HFFc6 (cell line): ENCODE results near the gene PCGF5. TPM values are rescaled to one million over a fixed set of nuclear protein-coding genes. Genes with fewer than 3 reads are reported as not detected.

Source experiments
- DNase-seq: peaks from one replicate; pipeline ENCODE4 v3.0.0-alpha.2; 2018
- H3K27ac Mint-ChIP-seq: 2 replicates; pipeline ENCODE4 v1.8.0; 2020; ENCODE audit warnings: mild to moderate bottlenecking, mixed read lengths
- H3K27me3 Mint-ChIP-seq: 2 replicates; pipeline ENCODE4 v1.8.0; 2021; ENCODE audit warnings: mild to moderate bottlenecking, moderate library complexity, mixed read lengths; ENCODE audit not compliant: insufficient read depth
- H3K36me3 Mint-ChIP-seq: 2 replicates; pipeline ENCODE4 v1.8.0; 2021; ENCODE audit warnings: low read depth, mixed read lengths
- H3K4me1 Mint-ChIP-seq: 2 replicates; pipeline ENCODE4 v1.8.0; 2020; ENCODE audit warnings: low read depth, mixed read lengths
- H3K4me3 Mint-ChIP-seq: 2 replicates; pipeline ENCODE4 v1.8.0; 2020; ENCODE audit warnings: mild to moderate bottlenecking, moderate library complexity, mixed read lengths
- H3K9me3 Mint-ChIP-seq: 2 replicates; pipeline ENCODE4 v1.8.0; 2020; ENCODE audit warnings: mild to moderate bottlenecking, mixed read lengths
- total RNA-seq, 6 experiments: library from RNA; stranded (reverse); fragmentation: NEBNext Ultra II Directional; extraction: Animal tissue kit (Norgen Biotek cat#: 25700); gene quantifications; 2 replicates in 1 of 6; 3 replicates in 5 of 6; pipeline ENCODE4 v1.2.3, GENCODE V29; 2021
- TF ChIP-seq, protein P1 (sequence below): fragments of 200-600 bp; sonication (generic); IDR thresholded peaks from 2 replicates; pipeline ENCODE4 v1.5.0; 2021; ENCODE audit warnings: antibody characterized with exemption, mild to moderate bottlenecking

The PCGF5 gene
- total RNA-seq, 6 experiments from 2014 or later, result 23.5 to 36.9 (median 29.6) TPM

DNA sequence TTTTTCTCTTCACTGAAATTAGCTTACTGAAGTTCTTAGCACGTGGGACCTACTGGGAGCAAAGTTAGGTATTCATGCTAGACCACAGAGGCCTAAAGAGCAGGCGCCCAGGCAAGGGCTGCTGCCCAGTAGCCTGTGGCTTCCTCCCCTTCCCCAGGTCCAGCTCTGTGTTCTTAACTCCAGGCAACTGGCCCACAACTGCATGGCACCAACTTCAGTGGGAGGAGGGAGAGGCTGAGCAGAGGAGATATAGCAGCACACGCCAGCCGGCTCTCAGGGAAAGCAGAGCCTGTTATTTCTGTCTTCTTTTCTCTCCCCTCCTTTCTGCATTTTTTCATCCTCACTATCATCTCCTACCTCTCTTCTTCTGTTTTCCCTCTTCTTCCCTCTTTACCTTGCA, 67.4 kb downstream of the PCGF5 start:
- no peak for DNase-seq
- TF ChIP-seq, protein P1, sequence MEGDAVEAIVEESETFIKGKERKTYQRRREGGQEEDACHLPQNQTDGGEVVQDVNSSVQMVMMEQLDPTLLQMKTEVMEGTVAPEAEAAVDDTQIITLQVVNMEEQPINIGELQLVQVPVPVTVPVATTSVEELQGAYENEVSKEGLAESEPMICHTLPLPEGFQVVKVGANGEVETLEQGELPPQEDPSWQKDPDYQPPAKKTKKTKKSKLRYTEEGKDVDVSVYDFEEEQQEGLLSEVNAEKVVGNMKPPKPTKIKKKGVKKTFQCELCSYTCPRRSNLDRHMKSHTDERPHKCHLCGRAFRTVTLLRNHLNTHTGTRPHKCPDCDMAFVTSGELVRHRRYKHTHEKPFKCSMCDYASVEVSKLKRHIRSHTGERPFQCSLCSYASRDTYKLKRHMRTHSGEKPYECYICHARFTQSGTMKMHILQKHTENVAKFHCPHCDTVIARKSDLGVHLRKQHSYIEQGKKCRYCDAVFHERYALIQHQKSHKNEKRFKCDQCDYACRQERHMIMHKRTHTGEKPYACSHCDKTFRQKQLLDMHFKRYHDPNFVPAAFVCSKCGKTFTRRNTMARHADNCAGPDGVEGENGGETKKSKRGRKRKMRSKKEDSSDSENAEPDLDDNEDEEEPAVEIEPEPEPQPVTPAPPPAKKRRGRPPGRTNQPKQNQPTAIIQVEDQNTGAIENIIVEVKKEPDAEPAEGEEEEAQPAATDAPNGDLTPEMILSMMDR, result no peak
- Mint-ChIP-seq H3K4me3 (no peak overlapping the region), H3K4me1 (peaks cover 6% of the 10 kb centered on the region; the same call in 1 of the 2 replicates), H3K27me3 (peaks cover 4% of the 10 kb centered on the region; the same call in 1 of the 2 replicates), H3K36me3 (no peaks in the 10 kb centered on the region), H3K27ac (no peak overlapping the region), H3K9me3 (no peaks in the 10 kb centered on the region)

DNA sequence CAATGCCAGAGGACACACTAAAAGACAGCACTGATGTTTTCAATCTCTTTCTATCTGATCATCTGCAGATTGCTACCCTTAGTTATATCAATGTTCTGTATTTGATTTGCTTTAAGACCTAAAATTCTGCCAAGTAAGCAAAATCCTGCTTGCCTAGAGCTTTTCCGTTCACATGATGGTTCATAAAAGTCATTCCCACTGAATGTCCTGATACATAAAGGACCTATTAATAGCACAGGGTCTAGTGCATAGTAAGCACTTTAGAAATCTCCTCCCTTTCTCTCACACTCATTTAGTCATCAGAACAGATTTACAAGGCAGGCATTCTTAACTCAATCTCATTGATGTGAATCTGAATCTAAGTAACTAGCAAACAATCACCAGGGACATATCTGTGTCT, 68.8 kb downstream of the PCGF5 start:
- no peaks in the 10 kb centered on the region for H3K9me3 Mint-ChIP-seq
- peaks cover 9% of the 10 kb centered on the region for H3K4me1 Mint-ChIP-seq
- DNase-seq, result no peak
- H3K4me3 Mint-ChIP-seq, result no peak overlapping the region
- H3K27me3 Mint-ChIP-seq, result peaks cover 4% of the 10 kb centered on the region; the same call in 1 of the 2 replicates
- no peak overlapping the region for H3K27ac Mint-ChIP-seq
- TF ChIP-seq, protein P1, result no peak
- H3K36me3 Mint-ChIP-seq, result no peaks in the 10 kb centered on the region

DNA sequence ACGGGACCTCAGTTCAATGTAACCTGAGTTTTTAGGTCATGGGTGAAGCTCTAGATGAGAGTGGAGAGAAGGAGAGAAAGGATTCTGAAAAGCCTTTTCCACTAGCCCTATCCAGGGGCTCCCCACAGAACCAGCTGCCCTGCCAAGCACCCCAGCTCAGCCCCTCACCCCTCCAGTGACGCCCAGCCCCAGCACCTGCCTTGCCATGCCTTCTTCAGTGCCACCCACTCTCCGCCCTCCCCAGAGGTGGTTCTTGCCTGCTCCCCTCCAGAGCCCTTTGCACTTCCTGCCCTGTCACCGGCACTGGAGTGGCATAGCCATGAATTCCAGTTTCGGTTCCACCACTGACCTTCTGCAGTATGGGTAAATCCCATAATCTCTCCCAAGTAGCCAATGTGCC, 70.1 kb downstream of the PCGF5 start:
- H3K27ac Mint-ChIP-seq, result no peak overlapping the region
- DNase-seq, result no peak
- TF ChIP-seq, protein P1, result no peak
- peak overlapping the region; percentile 14; the same call in 1 of the 2 replicates for H3K4me3 Mint-ChIP-seq
- H3K27me3 Mint-ChIP-seq, result peaks cover 4% of the 10 kb centered on the region; the same call in 1 of the 2 replicates
- no peaks in the 10 kb centered on the region for H3K36me3 Mint-ChIP-seq
- H3K4me1 Mint-ChIP-seq, result peaks cover 20% of the 10 kb centered on the region
- no peaks in the 10 kb centered on the region for H3K9me3 Mint-ChIP-seq

DNA sequence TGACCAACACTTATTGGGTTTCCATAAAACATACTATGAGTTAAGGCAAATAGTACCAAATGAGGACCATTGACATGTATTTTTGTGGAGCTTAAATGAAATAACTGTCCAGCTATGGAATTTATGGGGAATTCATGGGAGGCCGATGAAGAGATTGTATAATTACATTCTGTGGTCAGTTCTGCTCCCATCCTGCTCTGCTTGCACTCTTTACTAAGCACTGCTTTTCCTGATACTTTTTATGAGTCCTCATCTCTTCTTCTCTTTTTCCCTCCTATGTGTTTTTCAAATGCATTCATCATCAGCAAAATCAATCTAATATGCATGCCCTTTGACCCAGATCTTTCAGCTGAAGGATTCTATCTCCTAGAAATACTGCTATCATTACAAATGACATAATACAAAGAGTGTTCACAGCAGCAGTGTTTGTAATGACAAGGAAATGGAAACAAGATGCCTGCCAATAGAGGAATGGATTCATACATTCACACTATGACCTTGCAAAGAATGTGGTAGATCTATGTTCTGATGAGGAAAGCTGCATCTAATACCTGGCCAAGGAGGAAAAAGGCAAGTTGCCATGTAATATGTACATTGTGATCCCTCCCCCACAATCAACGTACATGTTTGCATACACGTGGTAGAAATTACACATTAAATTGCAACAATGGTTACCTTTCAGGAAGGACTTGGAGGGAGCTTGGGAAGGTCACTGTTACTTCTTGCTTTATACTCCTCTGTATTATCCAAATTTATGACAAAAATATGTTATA, 73.9 kb downstream of the PCGF5 start:
- H3K27me3 Mint-ChIP-seq, result peaks cover 4% of the 10 kb centered on the region; the same call in 1 of the 2 replicates
- no peak overlapping the region for H3K27ac Mint-ChIP-seq
- H3K4me3 Mint-ChIP-seq, result no peak overlapping the region
- TF ChIP-seq, protein P1, result no peak
- H3K36me3 Mint-ChIP-seq, result no peaks in the 10 kb centered on the region
- peaks cover 30% of the 10 kb centered on the region for H3K4me1 Mint-ChIP-seq
- DNase-seq, result no peak
- no peaks in the 10 kb centered on the region for H3K9me3 Mint-ChIP-seq

DNA sequence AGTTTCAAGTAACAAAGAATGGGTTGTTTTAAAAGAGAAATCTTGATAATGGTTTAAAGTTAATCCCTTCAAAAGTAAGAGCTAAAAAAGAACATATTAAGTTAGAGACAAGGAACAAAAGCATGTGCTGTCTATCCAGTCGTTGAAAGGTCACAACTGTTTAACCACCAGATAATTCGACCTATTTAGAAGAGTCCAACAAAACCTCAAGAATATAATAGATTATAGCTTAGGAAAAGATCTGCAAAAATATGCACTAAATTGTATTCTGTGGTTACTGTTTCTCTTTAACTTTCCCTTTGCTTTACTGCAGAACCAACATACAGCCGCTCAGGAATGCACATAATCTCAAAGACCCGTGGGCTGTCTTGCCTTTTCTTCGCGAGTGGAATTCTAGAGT, 74.9 kb downstream of the PCGF5 start:
- DNase-seq, result no peak
- TF ChIP-seq, protein P1, result no peak
- H3K4me3 Mint-ChIP-seq, result no peak overlapping the region
- H3K27me3 Mint-ChIP-seq, result peaks cover 4% of the 10 kb centered on the region; the same call in 1 of the 2 replicates
- no peaks in the 10 kb centered on the region for H3K36me3 Mint-ChIP-seq
- H3K27ac Mint-ChIP-seq, result no peak overlapping the region
- H3K9me3 Mint-ChIP-seq, result no peaks in the 10 kb centered on the region
- H3K4me1 Mint-ChIP-seq, result peaks cover 26% of the 10 kb centered on the region
